ENCODE results near the gene LZTS2.

DNA sequence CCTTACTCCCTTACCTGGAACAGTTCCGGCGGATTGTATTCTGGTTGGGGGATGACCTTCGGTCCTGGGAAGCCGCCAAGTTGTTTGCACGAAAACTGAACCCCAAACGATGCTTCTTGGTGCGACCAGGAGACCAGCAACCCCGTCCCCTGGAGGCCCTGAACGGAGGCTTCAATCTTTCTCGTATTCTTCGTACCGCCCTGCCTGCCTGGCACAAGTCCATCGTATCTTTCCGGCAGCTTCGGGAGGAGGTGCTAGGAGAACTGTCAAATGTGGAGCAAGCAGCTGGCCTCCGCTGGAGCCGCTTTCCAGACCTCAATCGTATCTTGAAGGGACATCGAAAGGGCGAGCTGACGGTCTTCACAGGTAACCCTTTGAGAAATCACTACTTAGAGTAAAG, 10.5 kb upstream of the LZTS2 start:
- TF ChIP-seq, protein P1, sequence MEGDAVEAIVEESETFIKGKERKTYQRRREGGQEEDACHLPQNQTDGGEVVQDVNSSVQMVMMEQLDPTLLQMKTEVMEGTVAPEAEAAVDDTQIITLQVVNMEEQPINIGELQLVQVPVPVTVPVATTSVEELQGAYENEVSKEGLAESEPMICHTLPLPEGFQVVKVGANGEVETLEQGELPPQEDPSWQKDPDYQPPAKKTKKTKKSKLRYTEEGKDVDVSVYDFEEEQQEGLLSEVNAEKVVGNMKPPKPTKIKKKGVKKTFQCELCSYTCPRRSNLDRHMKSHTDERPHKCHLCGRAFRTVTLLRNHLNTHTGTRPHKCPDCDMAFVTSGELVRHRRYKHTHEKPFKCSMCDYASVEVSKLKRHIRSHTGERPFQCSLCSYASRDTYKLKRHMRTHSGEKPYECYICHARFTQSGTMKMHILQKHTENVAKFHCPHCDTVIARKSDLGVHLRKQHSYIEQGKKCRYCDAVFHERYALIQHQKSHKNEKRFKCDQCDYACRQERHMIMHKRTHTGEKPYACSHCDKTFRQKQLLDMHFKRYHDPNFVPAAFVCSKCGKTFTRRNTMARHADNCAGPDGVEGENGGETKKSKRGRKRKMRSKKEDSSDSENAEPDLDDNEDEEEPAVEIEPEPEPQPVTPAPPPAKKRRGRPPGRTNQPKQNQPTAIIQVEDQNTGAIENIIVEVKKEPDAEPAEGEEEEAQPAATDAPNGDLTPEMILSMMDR (IDR thresholded peaks at IDR 0.05; ENCODE audit: insufficient read depth, low read length) = no peak
- no peak for TF ChIP-seq POLR2AphosphoS5 (IDR thresholded peaks at IDR 0.05; ENCODE audit: low read depth)
